Body of pancreas (tissue), 4 donors: ENCODE results near the gene DCAF16. TPM values are rescaled to one million over a fixed set of nuclear protein-coding genes. Genes with fewer than 3 reads are reported as not detected.

Source experiments
- ATAC-seq: fragments of 150-250 bp; one replicate; pipeline ENCODE4 v1.9.1; 2016
- DNase-seq, 4 donors: peaks; one replicate each; pipeline ENCODE4 v3.0.0-alpha.2; 2019
- H3K27ac ChIP-seq, 4 donors: fragments of 200-600 bp; sonication (generic); 1 replicate in 3 of 4; 2 replicates in 1 of 4; pipeline versions ENCODE4 v1.5.1 to v1.6.1; 2016 to 2019; ENCODE audit warnings: mild to moderate bottlenecking in 1 of 4, mixed read lengths in 1 of 4, moderate library complexity in 1 of 4
- H3K27me3 ChIP-seq, 2 donors: fragments of 200-600 bp; sonication (generic); one replicate each; pipeline ENCODE4 v1.6.0; 2016; ENCODE audit warnings: mild to moderate bottlenecking in 1 of 2
- H3K36me3 ChIP-seq, 2 donors: fragments of 200-600 bp; sonication (generic); replicated peaks in 1 of 2; 2 replicates each; pipeline ENCODE4 v1.5.1; 2016; ENCODE audit warnings: low read depth in 2 of 2; ENCODE audit not compliant: insufficient read depth in 1 of 2
- H3K4me1 ChIP-seq: fragments of 200-600 bp; sonication (generic); one replicate; pipeline ENCODE4 v1.6.0; 2016
- H3K4me3 ChIP-seq, 2 donors: fragments of 200-600 bp; sonication (generic); 1 replicate in 1 of 2; 2 replicates in 1 of 2; pipeline ENCODE4 v1.5.1; 2016 to 2019
- H3K9me3 ChIP-seq, 3 donors: fragments of 200-600 bp; sonication (generic); 1 replicate in 2 of 3; 2 replicates in 1 of 3; pipeline ENCODE4 v1.5.1; 2016
- CTCF ChIP-seq, 7 experiments: fragments of 450-650 bp in 4 of 7; fragments of 200-600 bp in 3 of 7; sonication (generic) in 3 of 7; IDR thresholded peaks; one replicate each; pipeline ENCODE4 v1.5.1; 2016 to 2019; ENCODE audit warnings: antibody characterized with exemption in 7 of 7
- POLR2A ChIP-seq, 3 donors: fragments of 450-650 bp; IDR thresholded peaks; one replicate each; pipeline ENCODE4 v1.6.1; 2016; ENCODE audit warnings: antibody characterized with exemption in 3 of 3, mild to moderate bottlenecking in 2 of 3
- WGBS, 2 donors: methylation state at CpG; one replicate each; pipeline ENCODE4 v1.1.5; 2017; 5-methylcytosine and 5-hydroxymethylcytosine counted together
- intact Hi-C: fragments of 100-400 bp; cut with DNase I; formaldehyde crosslinking; loops from one replicate; pipeline ENCODE4 v1.15.1; 2023
- total RNA-seq, 2 donors: library from RNA; depleted of rRNA; stranded (reverse); fragments of >200 nt; gene quantifications; one replicate each; pipeline ENCODE4 v1.1.0, GENCODE V29; 2016

DCAF16 gene
- total RNA-seq, 2 donors from 2014 or later, result 10.9 to 15.6 TPM

- WGBS, 2 donors, result 72 to 79% methylated on average over 3 of the region's 3 CpGs
- no peak for TF ChIP-seq CTCF (IDR thresholded peaks at IDR 0.05)
- no peak for TF ChIP-seq POLR2A (IDR thresholded peaks at IDR 0.05)
- Histone ChIP-seq H3K4me3 (no peak overlapping the region), H3K4me1 (peaks cover 5% of the 10 kb centered on the region), H3K36me3 (no peaks in the 10 kb centered on the region), H3K9me3 (no peaks in the 10 kb centered on the region), H3K27me3 (no peaks in the 10 kb centered on the region), H3K27ac (no peak overlapping the region)
- intact Hi-C loops, result loop anchor here (10.0 kb wide), 1 partner anchor 781 kb away; no protein-coding TSS in a partner anchor
- ATAC-seq (no peak), DNase-seq (peak in 1 of 4 donors; percentile 18)
Measured at GRCh38 chr4:17814140-17814539, 3.6 kb upstream of the DCAF16 start.

GRCh38 chr4:17812801-17813200 is 2.2 kb upstream of the DCAF16 start:
- Histone ChIP-seq H3K4me3 (no peak overlapping the region), H3K36me3 (no peaks in the 10 kb centered on the region), H3K4me1 (peaks cover 17% of the 10 kb centered on the region), H3K9me3 (no peaks in the 10 kb centered on the region), H3K27me3 (no peaks in the 10 kb centered on the region), H3K27ac (no peak overlapping the region)
- TF ChIP-seq POLR2A (IDR thresholded peaks at IDR 0.05), result no peak
- no peak for TF ChIP-seq CTCF (IDR thresholded peaks at IDR 0.05)
- intact Hi-C loops, result loop anchor here (10.0 kb wide), 1 partner anchor 782 kb away; no protein-coding TSS in a partner anchor
- ATAC-seq, result no peak
- 49 to 57% methylated on average over 3 of the region's 3 CpGs for WGBS, 2 donors
- DNase-seq, result no peak

GRCh38 chr4:17812125-17812524 is 1.6 kb upstream of the DCAF16 start:
- Histone ChIP-seq H3K9me3 (no peaks in the 10 kb centered on the region), H3K4me1 (peaks cover 23% of the 10 kb centered on the region), H3K4me3 (no peak overlapping the region), H3K27me3 (no peaks in the 10 kb centered on the region), H3K27ac (no peak overlapping the region), H3K36me3 (no peaks in the 10 kb centered on the region)
- intact Hi-C loops, result loop anchor here (10.0 kb wide), 1 partner anchor 783 kb away; no protein-coding TSS in a partner anchor
- 15 to 18% methylated on average over 3 of the region's 3 CpGs for WGBS, 2 donors
- DNase-seq (no peak), ATAC-seq (no peak)
- TF ChIP-seq CTCF (IDR thresholded peaks at IDR 0.05), result no peak
- TF ChIP-seq POLR2A (IDR thresholded peaks at IDR 0.05), result no peak

GRCh38 chr4:17811078-17811603 is 584 bp upstream of the DCAF16 start:
- no peaks in the 10 kb centered on the region for H3K27me3 ChIP-seq
- ATAC-seq (peak; percentile 7), DNase-seq (peak in 2 of 4 donors; percentile 7 to 17)
- H3K4me3 ChIP-seq, result peak overlapping the region; percentile 28 to 53
- peak overlapping the region in 1 of 4 donors; percentile 95 for H3K27ac ChIP-seq
- no peaks in the 10 kb centered on the region for H3K9me3 ChIP-seq
- no peaks in the 10 kb centered on the region for H3K36me3 ChIP-seq
- intact Hi-C loops, result loop anchor here (10.0 kb wide), 1 partner anchor 784 kb away; no protein-coding TSS in a partner anchor
- WGBS, 2 donors, result 1 to 7% methylated on average over 8 to 45 of the region's 48 CpGs
- H3K4me1 ChIP-seq, result peaks cover 31% of the 10 kb centered on the region
- TF ChIP-seq CTCF (IDR thresholded peaks at IDR 0.05), result no peak
- TF ChIP-seq POLR2A (IDR thresholded peaks at IDR 0.05), result no peak

GRCh38 chr4:17809667-17810066 is 890 bp downstream of the DCAF16 start:
- peaks cover 33% of the 10 kb centered on the region for H3K4me1 ChIP-seq
- intact Hi-C loops, result loop anchor here (10.0 kb wide), 1 partner anchor 785 kb away; no protein-coding TSS in a partner anchor
- no peaks in the 10 kb centered on the region for H3K9me3 ChIP-seq
- TF ChIP-seq POLR2A (IDR thresholded peaks at IDR 0.05), result no peak
- no peak for TF ChIP-seq CTCF (IDR thresholded peaks at IDR 0.05)
- peak overlapping the region; percentile 53 to 84 for H3K4me3 ChIP-seq
- WGBS, 2 donors, result 1 to 3% methylated on average over 7 of the region's 7 CpGs
- peak overlapping the region in 3 of 4 donors; percentile 93 to 97 (median 95) for H3K27ac ChIP-seq
- ATAC-seq (no peak), DNase-seq (no peak)
- H3K36me3 ChIP-seq, result peaks cover 0 to 2% of the 10 kb centered on the region in 2 donors
- H3K27me3 ChIP-seq, result no peaks in the 10 kb centered on the region
